ENCODE results near the gene CAB39.

- TF ChIP-seq CTCF (IDR thresholded peaks at IDR 0.05) (no peak), POLR2AphosphoS5 (IDR thresholded peaks at IDR 0.05) (no peak)
These were observed 47.8 kb upstream of the CAB39 start for GRCh38 chr2:230664844-230665243.
